Measurements from ENCODE around the gene AK8. TPM values are rescaled to one million over a fixed set of nuclear protein-coding genes. Genes with fewer than 3 reads are reported as not detected.

The AK8 gene
- total RNA-seq, 4 donors from 2014 or later: 0.61 to 1.9 TPM; not detected in 2

- H3K27ac ChIP-seq: no peak overlapping the region
- H3K4me3 ChIP-seq: no peak overlapping the region
- DNase-seq: no peak
- H3K9me3 ChIP-seq: no peaks in the 10 kb centered on the region
- TF ChIP-seq POLR2A (IDR thresholded peaks at IDR 0.05): no peak
- TF ChIP-seq, protein P1, sequence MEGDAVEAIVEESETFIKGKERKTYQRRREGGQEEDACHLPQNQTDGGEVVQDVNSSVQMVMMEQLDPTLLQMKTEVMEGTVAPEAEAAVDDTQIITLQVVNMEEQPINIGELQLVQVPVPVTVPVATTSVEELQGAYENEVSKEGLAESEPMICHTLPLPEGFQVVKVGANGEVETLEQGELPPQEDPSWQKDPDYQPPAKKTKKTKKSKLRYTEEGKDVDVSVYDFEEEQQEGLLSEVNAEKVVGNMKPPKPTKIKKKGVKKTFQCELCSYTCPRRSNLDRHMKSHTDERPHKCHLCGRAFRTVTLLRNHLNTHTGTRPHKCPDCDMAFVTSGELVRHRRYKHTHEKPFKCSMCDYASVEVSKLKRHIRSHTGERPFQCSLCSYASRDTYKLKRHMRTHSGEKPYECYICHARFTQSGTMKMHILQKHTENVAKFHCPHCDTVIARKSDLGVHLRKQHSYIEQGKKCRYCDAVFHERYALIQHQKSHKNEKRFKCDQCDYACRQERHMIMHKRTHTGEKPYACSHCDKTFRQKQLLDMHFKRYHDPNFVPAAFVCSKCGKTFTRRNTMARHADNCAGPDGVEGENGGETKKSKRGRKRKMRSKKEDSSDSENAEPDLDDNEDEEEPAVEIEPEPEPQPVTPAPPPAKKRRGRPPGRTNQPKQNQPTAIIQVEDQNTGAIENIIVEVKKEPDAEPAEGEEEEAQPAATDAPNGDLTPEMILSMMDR (IDR thresholded peaks at IDR 0.05): no peak
- peaks cover 0 to 31% of the 10 kb centered on the region in 2 donors for H3K27me3 ChIP-seq
- no peaks in the 10 kb centered on the region for H3K36me3 ChIP-seq
- H3K4me1 ChIP-seq: no peaks in the 10 kb centered on the region
- intact Hi-C loops (cut with DNase I; ENCODE audit: low total_unique reads): no loop called here
Observed at GRCh38 chr9:132743931-132744479, 134.1 kb downstream of the AK8 start.

GRCh38 chr9:132742821-132743311 lies 135.2 kb downstream of the AK8 start:
- H3K9me3 ChIP-seq: no peaks in the 10 kb centered on the region
- no peak overlapping the region for H3K4me3 ChIP-seq
- H3K36me3 ChIP-seq: no peaks in the 10 kb centered on the region
- intact Hi-C loops (cut with DNase I; ENCODE audit: low total_unique reads): no loop called here
- H3K4me1 ChIP-seq: no peaks in the 10 kb centered on the region
- no peak for DNase-seq
- TF ChIP-seq POLR2A (IDR thresholded peaks at IDR 0.05): no peak
- TF ChIP-seq, protein P1 (IDR thresholded peaks at IDR 0.05): no peak
- H3K27me3 ChIP-seq: peaks cover 0 to 31% of the 10 kb centered on the region in 2 donors
- no peak overlapping the region for H3K27ac ChIP-seq

- Histone ChIP-seq H3K4me1 (no peaks in the 10 kb centered on the region), H3K9me3 (no peaks in the 10 kb centered on the region), H3K4me3 (no peak overlapping the region), H3K27ac (no peak overlapping the region), H3K27me3 (peaks cover 0 to 31% of the 10 kb centered on the region in 2 donors), H3K36me3 (no peaks in the 10 kb centered on the region)
- TF ChIP-seq POLR2A (IDR thresholded peaks at IDR 0.05): no peak
- TF ChIP-seq, protein P1 (IDR thresholded peaks at IDR 0.05): no peak
- intact Hi-C loops (cut with DNase I; ENCODE audit: low total_unique reads): no loop called here
- no peak for DNase-seq
Observed at GRCh38 chr9:132740526-132741309, 137.4 kb downstream of the AK8 start.

DNA sequence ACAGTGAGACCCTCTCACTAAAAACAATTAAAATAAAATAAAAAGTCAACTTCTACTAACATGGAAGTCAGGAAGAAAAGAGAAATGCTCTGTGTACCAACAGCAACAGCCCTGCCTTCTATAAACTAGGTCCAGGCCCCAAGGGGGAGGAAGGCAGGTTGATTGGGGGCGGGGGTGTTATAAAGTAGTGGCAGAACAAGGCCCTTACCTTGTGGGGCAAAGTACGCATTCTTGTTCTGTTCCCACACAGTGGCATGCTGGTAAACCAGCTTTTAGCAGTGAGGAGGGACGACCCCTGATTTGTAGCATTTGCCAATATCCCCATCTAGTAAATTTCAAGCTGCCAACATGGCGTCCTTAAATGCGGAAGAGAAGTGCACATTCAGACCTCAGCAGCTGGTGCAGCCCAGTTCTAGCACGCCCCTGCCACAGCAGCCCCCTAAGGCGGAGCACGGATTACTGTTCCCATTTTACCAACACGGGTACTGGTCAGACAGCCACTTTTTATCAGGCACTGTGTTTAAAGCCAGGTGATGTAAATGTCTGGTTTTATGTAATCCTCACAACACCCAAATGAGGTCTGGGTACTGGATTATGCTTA lies 138.3 kb downstream of the AK8 start:
- no peaks in the 10 kb centered on the region for H3K36me3 ChIP-seq
- no peak overlapping the region for H3K4me3 ChIP-seq
- no peak for DNase-seq
- H3K4me1 ChIP-seq: no peaks in the 10 kb centered on the region
- TF ChIP-seq, protein P1 (IDR thresholded peaks at IDR 0.05): no peak
- TF ChIP-seq POLR2A (IDR thresholded peaks at IDR 0.05): no peak
- no peak overlapping the region for H3K27ac ChIP-seq
- intact Hi-C loops (cut with DNase I; ENCODE audit: low total_unique reads): no loop called here
- H3K9me3 ChIP-seq: no peaks in the 10 kb centered on the region
- H3K27me3 ChIP-seq: peaks cover 0 to 28% of the 10 kb centered on the region in 2 donors
